Measurements from ENCODE around the gene DOCK2. TPM values are rescaled to one million over a fixed set of nuclear protein-coding genes. Genes with fewer than 3 reads are reported as not detected.
A peak's percentile ranks its signal among the peaks of the same experiment; 100 is the strongest.

Gene DOCK2
- polyA plus RNA-seq, 3 donors = 57.5 to 178 (median 115) TPM

DNA sequence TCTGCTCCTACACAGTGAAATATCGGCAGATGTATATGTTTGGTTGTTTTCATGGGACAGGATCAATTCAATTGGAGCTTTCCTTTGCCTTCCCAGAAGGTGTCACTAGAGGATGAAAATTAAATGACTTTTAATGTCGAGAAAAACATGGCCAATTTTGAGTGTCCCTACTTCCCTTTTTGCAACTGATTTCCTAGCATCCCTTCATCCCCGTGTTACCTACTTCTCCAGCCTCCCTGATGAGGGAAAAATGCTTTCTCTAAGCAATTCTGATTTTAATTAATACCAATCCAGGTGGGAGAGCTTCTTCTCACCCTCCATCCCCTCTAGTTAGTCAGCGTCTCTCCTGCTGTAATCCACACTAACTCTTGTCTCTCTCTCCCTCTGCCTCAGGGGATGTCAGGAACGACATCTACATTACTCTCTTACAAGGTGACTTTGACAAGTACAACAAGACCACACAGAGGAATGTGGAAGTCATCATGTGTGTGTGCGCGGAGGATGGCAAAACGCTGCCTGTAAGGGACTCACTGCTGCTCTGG, 64.9 kb downstream of the DOCK2 start:
- WGBS (ENCODE audit: insufficient coverage) = 84% methylated on average over 5 of the region's 8 CpGs
- Mint-ChIP-seq H3K27ac (peak overlapping the region in 4 of 7 donors; percentile 1 to 43 (median 18)), H3K9me3 (no peaks in the 10 kb centered on the region), H3K4me3 (no peak overlapping the region), H3K27me3 (ENCODE audit: low read depth in 3 of 3) (peaks cover 0 to 1% (median 0%) of the 10 kb centered on the region in 3 donors), H3K36me3 (peaks cover 96% of the 10 kb centered on the region in 2 donors), H3K4me1 (no peaks in the 10 kb centered on the region)
- Histone ChIP-seq H2AFZ (ENCODE audit: insufficient read depth, low read depth, low read length, poor library complexity, severe bottlenecking) (no peak overlapping the region), H3K79me2 (ENCODE audit: insufficient read depth, low read length) (no peaks in the 10 kb centered on the region), H3K9ac (ENCODE audit: insufficient read depth, low read length, poor library complexity, severe bottlenecking) (no peak overlapping the region), H3K36me3 (replicated peaks in 1 of 2; ENCODE audit: control insufficient read depth in 1 of 2, insufficient read depth in 2 of 2, low read length in 2 of 2) (peaks cover 97 to 100% of the 10 kb centered on the region in 2 donors), H3K4me2 (replicated peaks; ENCODE audit: extremely low read depth, low read length, poor library complexity, severe bottlenecking) (no peak overlapping the region), H3K4me1 (ENCODE audit: control insufficient read depth in 1 of 2, insufficient read depth in 2 of 2, low read length in 2 of 2) (no peaks in the 10 kb centered on the region), H3K4me3 (replicated peaks in 1 of 3; ENCODE audit: low read depth in 2 of 3, low read length in 3 of 3) (no peak overlapping the region), H3K27ac (ENCODE audit: low read depth in 1 of 2, low read length in 2 of 2) (peak overlapping the region in 1 of 2 donors; percentile 44), H3K27me3 (ENCODE audit: control insufficient read depth in 2 of 2, insufficient read depth in 2 of 2, low read length in 2 of 2) (no peaks in the 10 kb centered on the region), H4K20me1 (ENCODE audit: insufficient read depth, low read length) (peaks cover 96% of the 10 kb centered on the region), H3K9me3 (replicated peaks in 1 of 2; ENCODE audit: control insufficient read depth in 1 of 2, insufficient read depth in 1 of 2, low read length in 2 of 2) (no peaks in the 10 kb centered on the region)
- intact Hi-C loops (cut with micrococcal nuclease) = no loop called here
- TF ChIP-seq, protein P1, sequence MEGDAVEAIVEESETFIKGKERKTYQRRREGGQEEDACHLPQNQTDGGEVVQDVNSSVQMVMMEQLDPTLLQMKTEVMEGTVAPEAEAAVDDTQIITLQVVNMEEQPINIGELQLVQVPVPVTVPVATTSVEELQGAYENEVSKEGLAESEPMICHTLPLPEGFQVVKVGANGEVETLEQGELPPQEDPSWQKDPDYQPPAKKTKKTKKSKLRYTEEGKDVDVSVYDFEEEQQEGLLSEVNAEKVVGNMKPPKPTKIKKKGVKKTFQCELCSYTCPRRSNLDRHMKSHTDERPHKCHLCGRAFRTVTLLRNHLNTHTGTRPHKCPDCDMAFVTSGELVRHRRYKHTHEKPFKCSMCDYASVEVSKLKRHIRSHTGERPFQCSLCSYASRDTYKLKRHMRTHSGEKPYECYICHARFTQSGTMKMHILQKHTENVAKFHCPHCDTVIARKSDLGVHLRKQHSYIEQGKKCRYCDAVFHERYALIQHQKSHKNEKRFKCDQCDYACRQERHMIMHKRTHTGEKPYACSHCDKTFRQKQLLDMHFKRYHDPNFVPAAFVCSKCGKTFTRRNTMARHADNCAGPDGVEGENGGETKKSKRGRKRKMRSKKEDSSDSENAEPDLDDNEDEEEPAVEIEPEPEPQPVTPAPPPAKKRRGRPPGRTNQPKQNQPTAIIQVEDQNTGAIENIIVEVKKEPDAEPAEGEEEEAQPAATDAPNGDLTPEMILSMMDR (IDR thresholded peaks at IDR 0.05) = no peak
- DNase-seq = no peak

GRCh38 chr5:169702693-169703481, 65.8 kb downstream of the DOCK2 start:
- Mint-ChIP-seq H3K4me3 (no peak overlapping the region), H3K27ac (peak overlapping the region in 2 of 7 donors; percentile 6 to 42), H3K4me1 (no peaks in the 10 kb centered on the region), H3K9me3 (no peaks in the 10 kb centered on the region), H3K36me3 (peaks cover 96% of the 10 kb centered on the region in 2 donors), H3K27me3 (ENCODE audit: low read depth in 3 of 3) (peaks cover 0 to 1% (median 0%) of the 10 kb centered on the region in 3 donors)
- no peaks in the 10 kb centered on the region for H3K4me1 ChIP-seq (ENCODE audit: control insufficient read depth in 1 of 2, insufficient read depth in 2 of 2, low read length in 2 of 2)
- no peaks in the 10 kb centered on the region for H3K27me3 ChIP-seq (ENCODE audit: control insufficient read depth in 2 of 2, insufficient read depth in 2 of 2, low read length in 2 of 2)
- H3K9me3 ChIP-seq (replicated peaks in 1 of 2; ENCODE audit: control insufficient read depth in 1 of 2, insufficient read depth in 1 of 2, low read length in 2 of 2) = no peaks in the 10 kb centered on the region
- DNase-seq = no peak
- H3K36me3 ChIP-seq (replicated peaks in 1 of 2; ENCODE audit: control insufficient read depth in 1 of 2, insufficient read depth in 2 of 2, low read length in 2 of 2) = peaks cover 97 to 100% of the 10 kb centered on the region in 2 donors
- intact Hi-C loops (cut with micrococcal nuclease) = no loop called here
- H3K79me2 ChIP-seq (ENCODE audit: insufficient read depth, low read length) = no peaks in the 10 kb centered on the region
- H3K4me3 ChIP-seq (replicated peaks in 1 of 3; ENCODE audit: low read depth in 2 of 3, low read length in 3 of 3) = no peak overlapping the region
- peak overlapping the region in 1 of 2 donors; percentile 44 for H3K27ac ChIP-seq (ENCODE audit: low read depth in 1 of 2, low read length in 2 of 2)
- no peak overlapping the region for H3K4me2 ChIP-seq (replicated peaks; ENCODE audit: extremely low read depth, low read length, poor library complexity, severe bottlenecking)
- H3K9ac ChIP-seq (ENCODE audit: insufficient read depth, low read length, poor library complexity, severe bottlenecking) = no peak overlapping the region
- no CpG with 5 or more reads among the region's 7 CpGs for WGBS (ENCODE audit: insufficient coverage)
- H4K20me1 ChIP-seq (ENCODE audit: insufficient read depth, low read length) = peaks cover 95% of the 10 kb centered on the region
- H2AFZ ChIP-seq (ENCODE audit: insufficient read depth, low read depth, low read length, poor library complexity, severe bottlenecking) = no peak overlapping the region
- TF ChIP-seq, protein P1 (IDR thresholded peaks at IDR 0.05) = no peak

Measured in CD14-positive monocyte (primary cell).